NCI-H460 (cell line): ENCODE data around the gene POLL. TPM values are rescaled to one million over a fixed set of nuclear protein-coding genes. Genes with fewer than 3 reads are reported as not detected.

Source experiments
- DNase-seq: peaks from one replicate; pipeline ENCODE4 v3.0.0-alpha.2; 2016; ENCODE audit warnings: low read depth; ENCODE audit errors: extremely low read depth
- total RNA-seq: library from RNA; depleted of rRNA; stranded (reverse); fragments of >200 nt; shearing (Covaris generic); gene quantifications from 2 replicates; pipeline ENCODE4 v1.2.3, GENCODE V29; 2014

Gene POLL
- total RNA-seq, 1 experiment from 2014 or later = 17.7 TPM

DNA sequence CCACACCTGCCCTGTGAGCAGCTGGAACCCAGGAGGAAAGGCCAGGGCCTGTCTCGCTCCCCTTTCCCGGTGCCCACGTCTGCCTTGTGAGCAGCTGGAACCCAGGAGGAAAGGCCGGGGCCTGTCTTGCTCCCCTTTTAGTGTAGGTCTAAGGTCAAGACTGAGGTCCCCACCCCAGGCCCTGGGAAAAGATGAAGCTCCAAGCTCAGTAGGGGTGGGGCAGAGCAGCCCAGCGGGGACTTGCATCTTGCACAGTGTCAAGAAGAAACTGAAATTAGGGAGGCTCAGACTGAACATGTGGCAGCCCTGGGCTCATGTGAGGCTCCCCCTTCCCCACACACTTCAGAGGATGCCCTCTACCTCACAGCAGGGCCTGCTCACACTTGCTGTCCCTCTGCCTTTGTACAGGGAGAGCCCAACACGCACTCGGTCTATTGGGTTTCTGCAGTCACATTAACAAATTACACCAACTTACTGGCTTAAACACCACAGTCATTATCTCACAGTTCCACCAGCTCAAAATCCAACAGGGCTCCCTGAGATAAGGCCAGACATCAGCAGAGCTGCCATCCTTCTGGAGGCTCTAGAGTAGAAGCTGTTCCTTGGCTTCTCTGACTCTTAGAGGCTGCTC lies 12.4 kb downstream of the POLL start:
- no peak for DNase-seq

DNA sequence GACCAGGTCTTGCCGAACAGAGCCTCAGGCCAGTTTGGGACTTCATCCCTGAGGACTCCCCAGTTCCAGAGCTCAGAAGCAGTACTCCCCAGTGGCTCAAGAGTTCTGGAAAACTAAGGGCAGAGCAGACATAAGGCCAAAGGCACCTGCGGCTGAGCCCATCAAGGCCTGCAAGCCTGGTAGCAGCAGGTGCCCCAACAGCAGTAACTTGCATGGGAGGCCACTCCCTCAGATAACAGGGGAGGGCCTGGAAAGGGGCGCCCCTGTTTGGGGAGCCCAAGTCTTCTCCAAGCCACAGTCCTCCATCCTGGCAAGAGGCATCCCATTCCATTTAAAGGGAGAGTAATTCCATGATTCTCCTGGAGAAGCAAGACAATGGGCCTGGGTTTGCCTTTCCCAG lies 13.0 kb downstream of the POLL start:
- no peak for DNase-seq

DNA sequence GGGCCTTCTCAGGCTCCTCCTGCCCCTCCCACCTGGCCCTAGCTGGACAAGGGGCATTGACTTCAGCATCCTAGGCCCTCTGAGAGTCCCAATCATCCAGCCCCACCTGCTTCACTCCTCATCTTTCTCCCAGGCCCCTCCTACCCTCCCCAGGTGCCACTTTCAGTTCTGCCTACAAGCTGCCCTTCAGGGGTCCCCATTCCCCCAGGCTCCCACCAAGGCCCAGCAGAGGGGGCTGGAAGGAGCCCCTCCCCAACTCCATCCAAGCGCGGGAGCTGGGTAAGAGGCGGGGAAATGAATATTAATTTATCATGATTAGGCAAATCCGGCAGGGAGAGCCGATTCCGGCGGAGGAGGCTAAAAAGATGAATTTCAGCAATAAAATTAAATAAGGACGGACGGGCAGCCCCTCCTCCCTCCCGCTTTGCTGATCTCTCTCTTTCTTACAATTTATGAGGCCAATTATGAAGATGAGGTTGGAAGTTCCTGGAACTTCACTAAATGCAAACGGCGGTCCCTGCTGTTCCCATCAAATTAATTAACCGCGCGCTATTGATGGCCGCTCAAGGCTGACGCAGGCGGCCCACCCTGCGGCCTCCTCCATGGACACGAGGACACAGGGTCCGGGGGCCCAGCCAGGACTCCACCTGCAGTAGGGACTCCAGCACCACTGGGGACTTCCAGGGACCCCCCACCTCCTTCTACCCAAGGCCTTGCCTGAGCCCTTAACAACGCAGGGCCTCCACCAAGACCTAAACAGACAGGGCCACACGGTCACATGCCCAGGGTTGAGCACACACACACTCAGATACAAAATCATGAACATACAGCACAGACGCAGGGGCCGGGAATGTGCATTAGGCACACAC lies 13.9 kb downstream of the POLL start:
- no peak for DNase-seq

DNA sequence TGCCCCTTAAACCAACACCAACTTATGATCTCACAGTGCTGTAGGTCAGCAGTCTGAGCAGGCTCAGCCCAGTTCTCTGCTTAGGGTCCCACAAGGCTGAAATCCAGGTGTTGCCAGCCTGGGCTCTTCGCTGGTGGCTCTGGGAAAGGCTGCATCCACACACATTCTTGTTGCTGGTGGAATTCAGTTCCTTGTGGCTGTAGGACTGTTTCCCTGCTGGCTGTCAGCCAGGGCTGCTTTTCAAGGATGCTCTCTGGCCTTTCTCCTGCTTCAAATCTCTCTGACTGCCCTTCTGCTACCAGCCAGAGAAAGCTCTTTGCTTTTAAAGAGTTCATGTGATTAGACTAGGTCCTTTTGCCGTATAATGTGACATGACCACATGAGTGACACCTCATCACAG lies 15.3 kb downstream of the POLL start:
- DNase-seq = no peak

DNA sequence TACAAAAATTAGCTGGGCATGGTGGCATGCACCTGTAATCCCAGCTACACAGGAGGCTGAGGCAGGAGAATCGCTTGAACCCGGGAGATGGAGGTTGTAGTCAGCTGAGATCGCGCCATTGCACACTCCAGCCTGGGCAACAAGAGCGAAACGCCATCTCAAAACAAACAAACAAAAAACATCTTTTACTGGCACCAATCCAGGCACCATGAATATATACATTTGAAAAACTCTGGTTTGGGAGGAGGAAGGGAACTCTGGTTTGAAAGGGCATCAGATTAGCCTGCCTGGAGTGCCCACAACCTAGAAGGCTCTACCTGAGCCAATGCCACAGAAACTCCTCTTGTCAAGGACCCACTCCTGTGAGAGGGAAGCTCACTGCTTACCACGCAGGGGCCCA lies 15.9 kb downstream of the POLL start:
- no peak for DNase-seq

DNA sequence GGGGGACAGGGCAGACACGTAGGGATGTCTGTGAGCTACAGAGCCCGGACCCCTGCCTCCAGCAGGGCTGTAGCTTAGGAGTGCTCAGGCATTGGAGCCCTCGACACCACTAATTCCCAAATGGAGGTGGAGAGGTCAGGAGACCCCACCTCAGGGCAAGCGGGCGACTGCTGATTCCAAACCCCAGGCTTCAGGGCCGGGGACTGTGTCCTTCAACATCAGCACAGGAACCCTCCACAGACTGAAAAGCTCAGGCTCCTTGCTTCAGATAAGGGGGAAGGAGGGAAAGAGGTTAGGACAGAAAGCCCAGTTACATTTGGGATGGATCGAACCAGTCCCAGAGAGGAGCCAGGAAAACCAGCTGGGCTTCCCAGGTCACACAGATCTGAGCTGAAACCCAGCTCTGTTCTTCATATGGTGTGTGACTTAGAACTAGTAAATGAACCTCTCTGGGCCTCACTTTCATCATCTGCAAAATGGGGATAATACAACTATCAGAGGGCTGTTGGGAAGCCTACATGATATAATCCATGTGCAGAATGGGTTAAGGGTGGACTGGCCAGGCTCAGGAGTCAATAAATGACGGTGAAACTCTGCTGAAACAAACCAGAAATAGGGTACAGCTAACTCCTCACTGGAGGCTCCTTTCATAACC lies 16.7 kb downstream of the POLL start:
- DNase-seq = no peak

DNA sequence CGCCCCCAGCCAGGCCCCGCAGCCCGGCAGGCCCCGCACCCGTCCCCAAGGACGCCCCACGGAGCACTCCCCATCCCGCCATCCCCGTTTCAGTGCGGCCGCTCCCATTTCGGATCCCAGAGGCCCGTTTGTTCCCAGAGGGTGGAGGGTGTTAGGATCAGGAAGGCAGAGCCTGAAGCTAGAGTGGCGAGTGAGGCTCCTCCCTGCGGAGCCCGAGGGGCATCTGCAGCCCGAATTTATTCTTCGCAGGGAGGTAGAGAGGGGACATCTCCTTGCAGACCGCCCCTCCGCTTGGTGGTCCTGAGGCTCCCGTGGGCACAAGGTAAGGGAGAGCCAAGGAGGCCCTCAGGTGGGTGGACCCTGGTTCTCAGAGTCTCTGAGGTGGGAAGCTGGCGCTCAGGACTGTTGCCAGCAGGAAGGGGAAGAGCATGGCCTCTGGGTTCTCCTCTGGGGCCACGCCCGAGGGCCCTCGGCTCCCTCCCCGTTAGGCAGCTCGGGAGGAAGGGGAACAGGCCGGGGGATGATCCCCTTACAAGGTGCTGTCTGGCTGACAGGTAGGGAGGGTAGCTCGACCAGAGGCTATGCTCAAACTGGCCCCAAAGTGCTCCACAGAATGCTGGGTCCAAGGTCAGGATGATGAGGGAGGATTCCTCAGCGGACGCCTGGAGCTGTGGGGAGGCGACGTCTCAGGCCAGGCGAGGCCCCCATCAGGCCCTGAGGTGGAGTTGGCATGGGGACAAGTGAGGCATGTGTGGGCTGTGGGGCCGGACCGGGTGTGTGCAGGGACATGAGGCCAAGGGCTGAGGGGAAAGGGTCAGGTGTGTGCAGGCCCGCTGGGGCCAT lies 17.4 kb downstream of the POLL start:
- no peak for DNase-seq

DNA sequence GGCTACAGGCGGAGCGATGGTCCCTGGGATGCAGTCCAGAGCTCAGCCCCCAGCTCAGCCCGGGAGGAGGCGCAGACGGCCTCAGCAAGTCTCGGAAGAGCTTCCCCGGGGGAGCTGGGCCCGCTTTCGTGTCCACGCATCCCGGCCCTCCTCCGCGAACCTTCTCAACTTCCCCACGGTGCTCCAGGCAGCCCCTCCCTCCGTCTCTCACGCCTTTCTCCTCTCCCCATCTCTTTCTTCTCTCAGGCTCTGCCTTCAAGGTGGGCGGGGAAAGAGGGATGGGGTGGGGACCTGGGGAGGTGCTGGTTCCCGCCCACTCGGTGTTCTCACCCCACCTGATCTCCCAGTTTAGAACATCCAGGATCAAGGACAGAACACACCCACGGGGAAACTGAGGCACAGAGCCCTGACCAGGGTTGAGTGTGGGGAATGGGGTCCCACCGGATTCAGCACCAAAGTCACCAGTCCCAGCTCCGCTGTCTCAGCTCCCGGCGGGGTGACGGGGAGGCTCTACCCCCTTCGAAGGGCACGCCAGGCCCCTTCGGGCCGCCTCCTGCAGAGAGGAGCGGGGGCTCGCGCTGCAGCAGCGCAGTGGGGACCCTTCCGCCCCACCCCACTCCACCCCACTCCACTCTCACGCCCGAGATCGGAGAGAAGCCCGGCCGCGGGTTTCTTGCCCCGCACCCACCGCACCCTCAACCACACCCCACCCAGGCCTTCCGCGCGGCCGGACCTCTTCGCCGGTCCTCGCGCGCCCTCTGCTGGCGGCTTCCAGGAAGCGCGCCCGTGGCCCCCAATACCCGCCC lies 18.2 kb downstream of the POLL start:
- DNase-seq = peak; percentile 71

DNA sequence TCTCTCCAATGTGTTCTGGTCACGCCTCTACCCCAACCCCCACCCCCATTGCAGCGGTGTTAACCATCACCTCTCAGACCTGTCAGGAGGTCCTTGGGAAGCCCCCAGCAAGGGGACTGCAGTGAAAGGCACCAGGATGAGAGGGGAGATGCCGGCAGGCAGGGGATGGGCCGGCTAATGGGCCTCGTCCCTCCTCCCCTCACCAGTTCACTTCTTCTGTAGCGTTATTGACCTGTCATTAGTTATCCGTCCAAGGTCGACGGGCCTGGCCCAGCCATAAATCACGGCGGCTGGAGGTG lies 18.8 kb downstream of the POLL start:
- no peak for DNase-seq

DNA sequence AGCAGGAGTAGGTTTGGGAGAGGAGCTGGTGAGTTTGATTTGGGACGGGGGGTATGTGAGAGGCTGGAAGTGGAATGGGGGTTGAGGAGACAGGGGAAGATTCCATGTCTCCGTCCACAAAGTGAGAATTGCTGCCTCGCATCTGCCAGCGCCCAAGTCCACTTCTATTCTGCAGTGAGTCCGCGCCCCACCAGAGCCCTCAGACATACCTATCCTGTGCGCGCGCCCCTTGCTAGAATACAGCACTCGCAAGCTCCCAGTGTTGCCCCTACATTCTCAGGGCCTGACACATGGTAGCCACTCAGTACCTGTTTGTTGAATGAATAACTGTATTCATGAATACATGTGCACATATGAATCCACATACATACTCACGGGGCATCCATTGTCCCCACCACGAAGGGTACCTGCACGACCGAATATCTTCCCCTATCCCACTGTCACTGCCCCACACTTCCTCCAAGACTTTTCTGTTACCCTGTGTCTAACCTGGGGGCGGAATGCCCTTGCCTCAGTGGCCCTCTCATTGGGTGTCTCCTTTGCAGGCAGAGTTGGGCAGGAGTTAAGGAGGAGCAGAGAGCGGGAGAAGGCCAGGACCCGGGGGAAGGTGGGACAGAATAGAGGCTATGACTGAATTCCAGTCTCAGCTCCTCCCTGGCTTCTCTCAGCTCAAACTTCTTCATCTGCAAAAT lies 19.9 kb downstream of the POLL start:
- no peak for DNase-seq

DNA sequence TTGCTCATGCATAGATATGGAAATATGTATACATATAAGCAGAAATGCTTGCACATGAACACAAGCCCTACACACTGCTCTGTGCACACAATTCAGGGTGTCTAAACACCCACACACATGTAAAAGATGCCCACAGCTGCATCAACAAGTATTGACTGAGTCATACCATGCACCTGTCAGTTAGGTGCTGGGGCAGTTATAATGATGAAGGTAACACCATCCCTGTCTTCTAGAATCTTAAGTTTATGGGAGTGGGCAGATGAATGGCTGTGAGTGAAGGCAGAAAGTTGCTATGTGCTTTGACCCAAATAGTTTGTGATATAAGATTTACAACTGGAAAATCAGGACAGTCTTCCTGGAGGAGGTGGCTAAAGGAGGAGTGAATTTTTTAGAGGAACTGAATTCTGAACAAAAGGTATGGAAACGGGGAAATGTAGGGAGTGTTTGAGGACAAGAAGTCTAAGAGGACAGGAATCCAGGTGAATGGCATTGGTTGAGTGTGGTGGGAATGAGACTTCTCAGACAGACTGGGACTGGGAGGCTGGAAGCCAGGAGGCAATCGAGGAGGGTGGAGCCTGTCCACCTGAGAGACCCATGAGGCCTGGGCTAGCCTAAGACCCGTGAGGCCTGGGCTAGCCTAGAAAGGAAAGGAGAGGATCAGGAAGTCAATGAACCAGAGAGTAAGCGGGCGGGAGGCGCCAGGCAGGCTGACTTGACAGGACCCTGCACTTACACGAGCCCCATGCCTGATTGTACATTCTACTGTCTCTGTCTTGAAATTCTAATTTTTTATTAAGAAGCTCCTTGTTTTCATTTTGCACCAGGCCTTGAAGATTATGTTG lies 20.7 kb downstream of the POLL start:
- DNase-seq = no peak

DNA sequence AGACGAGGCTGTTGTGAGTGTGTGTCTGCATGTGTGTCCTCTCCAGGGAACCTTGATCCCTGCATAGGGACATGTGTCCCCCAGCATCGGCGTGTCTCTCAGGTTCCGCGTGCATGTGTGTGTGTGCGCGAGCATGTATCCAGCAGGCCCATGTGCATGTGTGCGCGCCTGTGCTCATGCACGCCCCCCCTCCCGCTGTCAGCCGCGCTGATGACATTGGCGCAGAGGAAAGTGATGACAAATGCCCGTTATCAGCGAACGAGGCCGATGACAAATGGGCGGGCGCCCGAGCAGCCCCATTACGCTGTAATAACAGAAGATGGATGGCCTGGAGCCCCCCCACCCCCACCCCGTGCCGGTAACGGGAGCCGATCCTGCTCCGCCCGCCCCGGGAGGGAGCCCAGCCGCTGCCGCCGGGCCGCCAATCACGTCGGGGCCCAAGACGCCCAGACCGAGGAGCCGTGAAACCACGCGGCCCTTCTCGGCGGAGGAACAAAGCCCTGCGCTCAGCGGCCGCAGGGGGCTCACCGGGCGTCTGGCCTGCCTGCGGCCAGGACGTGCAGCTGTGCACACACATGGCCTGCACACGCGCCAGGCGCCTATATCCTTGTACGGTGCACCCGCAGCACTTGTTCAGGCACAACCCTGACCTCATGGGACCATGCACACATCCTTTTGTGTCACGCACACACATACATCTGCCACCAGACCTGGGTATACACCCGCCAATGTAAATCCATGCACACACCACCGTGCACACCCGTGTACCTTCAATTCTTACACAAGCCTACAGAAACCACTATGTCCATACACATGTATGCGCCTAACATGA lies 21.5 kb downstream of the POLL start:
- DNase-seq = no peak

DNA sequence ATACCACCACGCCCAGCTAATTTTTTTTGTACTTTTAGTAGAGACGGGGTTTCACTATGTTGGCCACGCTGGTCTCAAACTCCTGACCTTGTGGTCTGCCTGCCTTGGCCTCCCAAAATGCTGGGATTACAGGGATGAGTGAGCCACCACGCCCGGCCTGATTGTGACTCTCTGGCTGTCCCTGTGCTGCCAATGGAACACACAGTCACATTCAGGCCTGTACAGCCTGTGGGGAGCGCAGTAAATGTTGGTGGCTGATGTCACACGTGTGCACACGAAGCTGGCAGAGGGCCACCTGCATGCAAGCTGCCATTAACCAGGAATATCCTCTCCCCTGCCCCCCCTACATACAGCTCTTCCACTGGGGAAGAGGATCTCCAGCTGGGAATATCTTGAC lies 22.1 kb downstream of the POLL start:
- DNase-seq = no peak

DNA sequence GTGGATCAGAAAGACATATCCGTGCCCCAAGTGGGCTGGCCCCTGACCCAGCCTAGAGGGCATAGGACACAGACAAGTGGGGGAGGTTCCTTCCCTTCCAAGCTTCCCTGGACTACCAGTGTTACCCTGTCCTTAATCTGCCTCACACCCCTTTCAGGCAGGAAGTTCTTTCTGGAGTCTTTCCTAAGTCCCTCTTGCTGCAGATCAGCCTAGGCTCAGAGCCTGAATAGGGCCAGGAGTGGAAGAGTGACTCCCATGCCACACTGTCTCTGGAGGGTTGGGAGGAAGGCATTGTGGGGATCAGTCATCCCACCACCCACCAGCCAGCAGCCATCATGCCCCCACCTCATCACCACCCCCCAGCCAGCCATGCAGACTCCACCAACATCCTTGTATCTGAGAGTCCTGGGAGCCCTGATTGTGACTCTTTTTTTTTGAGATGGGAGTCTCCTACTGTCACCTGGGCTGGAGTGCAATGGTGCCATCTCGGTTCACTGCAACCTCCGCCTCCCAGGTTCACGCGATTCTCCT lies 22.6 kb downstream of the POLL start:
- no peak for DNase-seq

DNA sequence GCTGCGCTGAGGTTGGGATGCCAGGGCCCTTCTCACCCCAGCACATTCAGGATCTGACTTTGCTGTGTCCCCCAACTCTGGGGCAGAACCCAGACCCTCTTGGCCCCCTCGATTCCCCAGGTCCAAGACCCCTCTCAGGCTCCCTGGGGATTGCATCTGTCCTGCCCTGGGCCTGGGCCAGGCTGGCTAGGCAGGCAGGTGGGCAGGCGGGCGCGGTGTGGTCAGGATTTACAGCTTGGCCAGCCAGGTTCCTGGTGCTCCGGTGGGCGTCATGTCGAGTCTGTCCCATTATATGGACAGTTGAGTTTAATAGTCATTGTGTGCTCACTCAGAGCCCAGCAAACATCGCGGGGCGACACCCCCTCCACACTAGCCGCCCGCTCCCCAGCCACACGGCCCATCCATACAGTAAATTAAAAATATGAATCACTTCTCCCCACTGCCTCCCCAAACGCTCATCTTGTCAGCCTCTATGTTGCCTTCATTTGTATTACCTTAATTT lies 23.5 kb downstream of the POLL start:
- DNase-seq = no peak

DNA sequence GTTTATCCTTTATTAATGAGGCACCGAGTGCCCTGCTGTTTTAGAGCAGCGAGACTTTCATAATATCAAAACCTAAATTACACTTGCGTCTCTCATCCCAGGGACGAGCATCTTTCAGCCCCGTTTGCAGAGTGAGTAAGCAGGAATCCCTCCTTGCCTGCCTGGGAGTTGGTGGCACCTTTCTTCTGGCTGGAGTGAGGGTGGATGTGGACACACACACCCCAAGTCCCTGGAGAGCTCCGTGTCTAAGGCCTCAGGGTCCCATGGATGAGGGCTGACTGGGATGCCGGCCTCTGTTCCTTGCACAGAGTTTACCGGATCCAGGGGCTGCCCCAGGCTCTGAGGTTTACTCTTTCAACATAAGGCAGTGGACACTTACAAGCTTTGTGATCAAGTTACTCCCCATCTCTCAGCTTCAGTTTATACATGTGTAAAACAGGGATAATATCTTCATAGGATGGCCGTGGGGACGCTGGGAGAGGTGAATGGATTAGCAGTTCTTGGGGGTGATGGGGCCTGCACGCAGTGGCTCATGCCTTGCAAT lies 24.5 kb downstream of the POLL start:
- DNase-seq = no peak

DNA sequence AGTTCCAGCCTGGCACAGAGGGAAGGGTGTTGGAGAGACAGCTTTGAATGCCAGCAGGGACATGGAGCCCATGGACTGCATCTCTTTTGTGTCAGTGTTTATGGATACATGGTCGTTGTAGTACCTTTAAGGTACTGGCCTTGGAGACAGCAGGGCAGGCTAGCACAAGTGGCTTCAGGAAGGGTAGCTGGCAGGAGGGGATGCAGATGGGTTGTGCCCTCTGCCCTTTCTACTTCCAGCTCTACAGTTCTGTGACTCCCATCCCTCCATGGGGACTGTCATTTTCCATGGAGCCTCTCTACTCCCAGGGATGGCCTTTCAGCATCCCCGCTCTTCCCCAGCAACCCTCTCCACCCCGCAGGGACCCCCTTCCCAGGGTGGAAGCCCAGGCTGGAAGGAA lies 25.1 kb downstream of the POLL start:
- DNase-seq = no peak
